Activated T-helper 2 cell treated with anti-CD3 and anti-CD28 coated beads, Interferon-gamma antibody, Interleukin-2, Interleukin-4, amounts not matched to agents 10 μg/mL and 5 μg/mL and 100 μg/mL, durations not matched to agents 14 hours and 24 hours and 36 hours (primary cell): Measurements from ENCODE around the gene TRIM74. TPM values are rescaled to one million over a fixed set of nuclear protein-coding genes. Genes with fewer than 3 reads are reported as not detected.
"Not testable (repeated sequence)": the region's sequence is repeated elsewhere in the genome, so short reads cannot be mapped to it uniquely, and the experiment has no call there.

Source experiments
- DNase-seq: peaks from one replicate; pipeline ENCODE4 v3.0.0; 2021; ENCODE audit warnings: low spot score
- H3K27ac Mint-ChIP-seq: one replicate; pipeline ENCODE4 v1.8.0; 2021; ENCODE audit warnings: mixed read lengths
- H3K27me3 Mint-ChIP-seq: one replicate; pipeline ENCODE4 v1.8.0; 2021; ENCODE audit warnings: low read depth, mixed read lengths
- H3K36me3 Mint-ChIP-seq: one replicate; pipeline ENCODE4 v1.8.0; 2021; ENCODE audit warnings: low read depth, mixed read lengths
- H3K4me1 Mint-ChIP-seq: one replicate; pipeline ENCODE4 v1.8.0; 2021; ENCODE audit warnings: low read depth, mixed read lengths
- H3K4me3 Mint-ChIP-seq: one replicate; pipeline ENCODE4 v1.8.0; 2021; ENCODE audit warnings: low read depth, mild to moderate bottlenecking, moderate library complexity, mixed read lengths
- H3K9me3 Mint-ChIP-seq: one replicate; pipeline ENCODE4 v1.8.0; 2021; ENCODE audit warnings: mixed read lengths
- intact Hi-C: fragments of 100-400 bp; cut with micrococcal nuclease; formaldehyde crosslinking; loops from one replicate; pipeline ENCODE4 v1.15.1; 2023
- total RNA-seq: library from RNA; stranded (reverse); gene quantifications from 2 replicates; pipeline ENCODE4 v1.2.3, GENCODE V29; 2022

Gene TRIM74
- total RNA-seq, 1 donor from 2014 or later, result 0.43 TPM

DNA sequence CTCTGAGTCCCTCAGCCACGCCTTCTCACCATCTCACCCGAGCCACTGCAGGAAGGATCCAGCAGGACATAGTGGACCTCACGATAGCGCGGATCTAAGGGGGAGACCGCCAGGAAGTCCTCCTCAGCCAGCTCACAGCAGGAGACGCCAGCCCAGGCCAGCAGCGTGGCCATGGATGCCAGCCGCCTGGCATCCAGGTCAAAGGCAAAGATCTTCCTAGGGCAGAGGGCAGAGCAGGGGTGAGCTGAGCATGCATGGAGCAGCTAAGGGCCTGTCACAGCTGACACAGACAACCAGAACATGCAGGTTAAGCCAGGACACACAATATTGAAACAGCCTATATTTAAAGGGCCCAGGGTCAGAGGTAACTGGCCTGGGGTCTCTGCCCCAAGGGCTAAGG lies 20.0 kb downstream of the TRIM74 start:
- peaks cover 20% of the 10 kb centered on the region for H3K36me3 Mint-ChIP-seq
- H3K27me3 Mint-ChIP-seq, H3K4me3 Mint-ChIP-seq, H3K27ac Mint-ChIP-seq, intact Hi-C loops, DNase-seq, H3K9me3 Mint-ChIP-seq, H3K4me1 Mint-ChIP-seq: not testable (repeated sequence)

DNA sequence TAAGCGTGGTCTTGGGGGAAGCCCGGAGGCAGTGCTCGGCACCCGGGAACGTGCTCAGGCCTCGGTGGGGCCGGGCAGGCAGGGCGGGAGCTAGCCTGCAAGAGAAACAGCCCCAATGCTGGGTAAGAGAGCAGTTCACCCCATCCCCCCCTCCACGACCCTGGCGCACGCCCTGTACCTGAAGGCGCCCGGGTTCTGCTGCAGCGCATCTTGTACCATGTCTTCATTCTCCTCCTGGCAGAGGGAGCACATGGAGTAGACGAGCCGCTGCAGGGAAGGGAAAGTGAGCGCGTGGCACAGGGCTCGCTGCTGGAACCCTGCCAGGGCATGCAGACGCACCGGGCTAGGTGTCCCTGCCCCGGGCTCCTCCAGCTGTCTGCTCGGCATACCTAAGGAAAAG lies 20.6 kb downstream of the TRIM74 start:
- H3K4me3 Mint-ChIP-seq, H3K27me3 Mint-ChIP-seq, H3K27ac Mint-ChIP-seq, H3K4me1 Mint-ChIP-seq, intact Hi-C loops, DNase-seq, H3K9me3 Mint-ChIP-seq: not testable (repeated sequence)
- peaks cover 24% of the 10 kb centered on the region for H3K36me3 Mint-ChIP-seq

DNA sequence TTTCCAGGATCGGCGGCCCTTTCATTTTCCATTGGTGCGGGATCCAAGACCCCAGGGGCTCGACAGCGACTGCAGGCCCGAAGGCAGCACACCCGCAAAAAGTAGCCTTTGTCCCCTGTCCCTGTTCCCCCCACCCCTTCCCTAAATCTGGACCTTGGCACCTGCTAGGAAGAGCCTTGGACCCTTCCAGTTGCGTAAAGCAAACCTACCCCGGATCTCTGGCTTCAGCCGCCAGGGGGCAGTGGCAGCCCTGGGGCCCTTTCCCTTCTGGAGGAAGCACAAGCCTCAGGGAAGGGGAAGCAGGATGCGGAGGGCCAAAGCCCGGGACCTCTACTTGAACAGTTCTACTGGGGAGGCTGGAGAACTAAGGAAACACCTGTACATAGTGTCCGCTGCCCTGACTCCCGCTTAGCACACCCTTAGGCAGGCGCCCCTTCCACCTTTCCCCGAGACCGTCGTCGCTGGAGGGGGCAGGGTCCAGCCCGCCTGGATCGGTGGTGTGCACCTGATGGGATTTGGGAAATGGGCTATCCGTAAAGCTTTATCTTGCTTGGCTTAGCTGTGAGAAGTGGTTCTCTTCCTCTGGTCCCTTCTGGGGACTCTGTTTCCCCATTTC lies 23.0 kb downstream of the TRIM74 start:
- intact Hi-C loops, H3K9me3 Mint-ChIP-seq, H3K27me3 Mint-ChIP-seq, H3K4me3 Mint-ChIP-seq, H3K27ac Mint-ChIP-seq, DNase-seq, H3K4me1 Mint-ChIP-seq: not testable (repeated sequence)
- H3K36me3 Mint-ChIP-seq, result peaks cover 28% of the 10 kb centered on the region

DNA sequence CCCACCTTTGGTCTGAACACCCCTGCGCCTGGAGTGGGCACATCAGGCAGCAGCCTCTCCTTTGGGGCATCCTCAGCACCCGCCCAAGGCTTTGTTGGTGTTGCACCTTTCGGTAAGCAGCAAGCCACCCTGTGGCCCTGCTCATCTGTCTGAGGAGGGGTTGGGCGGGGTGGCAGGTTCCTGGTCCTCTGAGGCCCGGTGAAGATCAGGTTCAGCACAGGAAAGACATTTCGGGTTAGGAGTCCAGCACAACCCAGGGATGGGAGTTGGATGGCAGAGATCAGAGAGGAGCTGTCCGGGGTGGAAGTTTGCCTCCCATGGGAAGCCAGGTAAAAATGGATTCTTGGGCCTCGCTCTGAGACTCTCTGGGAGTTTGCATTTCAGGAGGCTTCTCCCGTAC lies 23.7 kb downstream of the TRIM74 start:
- DNase-seq, H3K4me3 Mint-ChIP-seq, H3K27me3 Mint-ChIP-seq, H3K27ac Mint-ChIP-seq, H3K9me3 Mint-ChIP-seq, intact Hi-C loops, H3K4me1 Mint-ChIP-seq: not testable (repeated sequence)
- peaks cover 29% of the 10 kb centered on the region for H3K36me3 Mint-ChIP-seq

DNA sequence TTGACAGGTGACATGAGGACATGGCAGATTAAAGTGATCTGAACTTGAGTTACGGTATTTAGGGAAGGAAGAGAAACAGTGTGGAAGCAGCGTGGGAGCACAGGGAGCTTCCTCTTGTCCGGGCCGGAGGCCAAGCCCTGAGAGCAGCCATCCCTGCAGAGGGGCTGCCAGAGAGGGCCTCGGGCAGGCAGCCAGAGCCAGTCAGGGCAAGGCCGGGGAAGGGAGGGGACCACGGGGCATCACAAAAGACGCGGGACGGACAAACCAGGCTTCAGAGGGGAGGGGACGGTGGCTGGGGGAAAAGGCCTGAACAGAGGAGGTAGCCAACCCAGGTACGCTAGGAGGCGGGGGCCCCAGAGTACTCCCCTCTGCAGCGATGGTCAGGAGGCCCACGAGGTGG lies 24.3 kb downstream of the TRIM74 start:
- H3K27me3 Mint-ChIP-seq, H3K4me1 Mint-ChIP-seq, H3K27ac Mint-ChIP-seq, H3K4me3 Mint-ChIP-seq, DNase-seq, H3K9me3 Mint-ChIP-seq, intact Hi-C loops: not testable (repeated sequence)
- peaks cover 29% of the 10 kb centered on the region for H3K36me3 Mint-ChIP-seq

DNA sequence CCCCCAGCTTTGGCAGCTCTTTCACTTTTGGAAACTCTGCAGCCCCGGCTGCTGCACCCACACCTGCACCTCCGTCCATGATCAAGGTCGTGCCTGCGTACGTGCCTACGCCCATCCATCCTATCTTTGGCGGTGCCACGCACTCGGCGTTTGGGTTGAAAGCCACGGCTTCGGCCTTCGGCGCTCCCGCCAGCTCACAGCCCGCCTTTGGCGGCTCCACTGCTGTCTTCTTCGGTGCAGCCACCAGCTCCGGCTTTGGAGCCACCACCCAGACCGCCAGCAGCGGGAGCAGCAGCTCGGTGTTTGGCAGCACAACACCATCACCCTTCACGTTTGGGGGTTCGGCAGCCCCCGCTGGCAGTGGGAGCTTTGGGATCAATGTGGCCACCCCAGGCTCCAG lies 26.3 kb downstream of the TRIM74 start:
- intact Hi-C loops, H3K27me3 Mint-ChIP-seq, H3K9me3 Mint-ChIP-seq, H3K27ac Mint-ChIP-seq, H3K4me1 Mint-ChIP-seq, DNase-seq, H3K4me3 Mint-ChIP-seq: not testable (repeated sequence)
- H3K36me3 Mint-ChIP-seq, result peaks cover 31% of the 10 kb centered on the region

DNA sequence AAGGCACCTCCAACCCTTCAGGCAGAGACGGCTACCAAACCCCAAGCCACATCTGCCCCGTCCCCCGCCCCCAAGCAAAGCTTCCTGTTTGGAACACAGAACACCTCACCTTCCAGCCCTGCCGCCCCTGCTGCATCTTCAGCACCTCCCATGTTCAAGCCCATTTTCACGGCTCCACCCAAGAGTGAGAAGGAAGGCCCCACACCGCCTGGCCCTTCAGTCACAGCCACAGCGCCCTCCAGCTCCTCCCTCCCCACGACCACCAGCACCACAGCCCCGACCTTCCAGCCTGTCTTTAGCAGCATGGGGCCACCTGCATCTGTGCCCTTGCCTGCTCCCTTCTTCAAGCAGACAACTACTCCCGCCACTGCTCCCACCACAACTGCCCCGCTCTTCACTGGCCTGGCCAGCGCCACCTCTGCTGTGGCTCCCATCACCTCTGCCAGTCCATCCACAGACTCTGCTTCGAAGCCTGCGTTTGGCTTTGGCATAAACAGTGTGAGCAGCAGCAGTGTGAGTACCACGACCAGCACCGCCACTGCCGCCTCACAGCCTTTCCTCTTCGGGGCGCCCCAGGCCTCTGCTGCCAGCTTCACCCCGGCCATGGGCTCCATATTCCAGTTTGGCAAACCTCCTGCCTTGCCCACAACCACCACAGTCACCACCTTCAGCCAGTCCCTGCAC lies 27.1 kb downstream of the TRIM74 start:
- H3K4me3 Mint-ChIP-seq, H3K9me3 Mint-ChIP-seq, DNase-seq, H3K27me3 Mint-ChIP-seq, H3K27ac Mint-ChIP-seq, H3K4me1 Mint-ChIP-seq, intact Hi-C loops: not testable (repeated sequence)
- H3K36me3 Mint-ChIP-seq, result peaks cover 31% of the 10 kb centered on the region

DNA sequence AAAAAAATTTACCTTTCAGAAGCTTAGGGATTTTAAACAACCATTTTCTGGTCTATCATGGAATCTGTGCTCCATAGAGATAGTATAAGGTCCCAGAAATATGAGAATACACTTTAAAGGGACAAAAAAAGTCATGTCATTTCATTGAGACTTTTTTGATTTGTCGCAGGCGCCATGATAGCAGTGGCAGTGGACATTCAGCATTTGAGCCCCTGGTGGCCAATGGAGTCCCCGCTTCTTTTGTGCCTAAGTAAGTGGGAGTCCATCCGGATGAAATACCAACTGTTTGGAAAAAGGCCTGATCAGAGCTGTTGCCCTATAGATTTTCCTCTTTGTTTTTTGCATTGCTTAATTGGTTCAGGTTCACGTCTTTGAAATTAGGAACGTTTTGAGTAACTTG lies 41.0 kb downstream of the TRIM74 start:
- peaks cover 21% of the 10 kb centered on the region for H3K4me1 Mint-ChIP-seq
- H3K27me3 Mint-ChIP-seq, H3K9me3 Mint-ChIP-seq, DNase-seq, H3K4me3 Mint-ChIP-seq, intact Hi-C loops, H3K27ac Mint-ChIP-seq: not testable (repeated sequence)
- peaks cover 62% of the 10 kb centered on the region for H3K36me3 Mint-ChIP-seq

DNA sequence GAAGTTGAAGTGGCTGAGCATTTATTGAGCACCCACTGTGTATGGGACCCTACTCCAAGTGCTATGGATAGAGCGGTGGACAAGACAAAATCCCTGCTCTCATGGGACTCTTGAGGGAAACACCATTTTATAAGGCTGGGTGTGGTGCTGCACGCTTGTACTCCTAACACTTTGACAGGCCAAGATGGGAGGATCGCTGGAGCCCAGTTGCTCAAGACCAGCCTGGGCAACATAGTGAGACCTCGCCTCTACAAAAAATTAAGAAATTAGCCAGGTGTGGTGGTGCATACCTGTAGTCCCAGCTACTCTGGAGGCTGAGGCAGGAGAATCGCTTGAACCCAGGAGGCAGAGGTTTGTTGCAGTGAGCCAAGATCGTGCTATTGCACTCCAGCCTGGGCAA lies 41.5 kb downstream of the TRIM74 start:
- H3K9me3 Mint-ChIP-seq, intact Hi-C loops, H3K27me3 Mint-ChIP-seq, DNase-seq, H3K4me3 Mint-ChIP-seq, H3K27ac Mint-ChIP-seq: not testable (repeated sequence)
- Mint-ChIP-seq H3K36me3 (peaks cover 62% of the 10 kb centered on the region), H3K4me1 (peaks cover 23% of the 10 kb centered on the region)

DNA sequence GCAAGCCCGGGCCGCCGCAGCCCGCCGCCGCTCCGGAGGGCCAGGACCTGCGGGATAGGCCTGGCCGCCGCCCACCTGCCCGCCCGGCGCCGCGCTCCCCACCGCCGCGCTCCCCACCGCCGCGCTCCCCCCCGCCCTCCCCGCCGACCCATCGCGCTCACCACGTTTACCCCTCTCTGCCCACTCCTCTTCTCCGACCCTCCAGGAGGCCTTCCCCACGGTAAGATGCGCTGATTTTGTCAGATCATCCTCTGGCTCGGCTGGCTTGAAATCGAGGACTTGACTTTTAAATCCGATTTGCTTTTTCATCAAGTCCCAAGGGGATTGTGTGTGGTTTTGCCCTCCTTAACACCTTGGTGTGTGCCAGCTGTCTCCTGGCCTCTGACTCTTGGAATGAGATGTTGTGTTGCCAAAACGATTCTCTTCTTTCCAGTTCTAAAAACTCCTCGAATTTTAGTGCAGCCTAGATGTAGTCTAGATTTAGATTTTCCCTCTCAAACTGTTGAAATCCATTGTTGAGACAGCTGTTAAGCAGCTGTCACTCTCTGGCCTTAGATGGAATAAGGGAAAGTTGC lies 43.6 kb downstream of the TRIM74 start:
- H3K9me3 Mint-ChIP-seq, result no peaks in the 10 kb centered on the region
- H3K27ac Mint-ChIP-seq, result peak overlapping the region; percentile 93
- intact Hi-C loops, result no loop called here
- DNase-seq, result no peak
- H3K36me3 Mint-ChIP-seq, result peaks cover 62% of the 10 kb centered on the region
- peak overlapping the region; percentile 94 for H3K4me3 Mint-ChIP-seq
- no peaks in the 10 kb centered on the region for H3K27me3 Mint-ChIP-seq
- peaks cover 26% of the 10 kb centered on the region for H3K4me1 Mint-ChIP-seq

DNA sequence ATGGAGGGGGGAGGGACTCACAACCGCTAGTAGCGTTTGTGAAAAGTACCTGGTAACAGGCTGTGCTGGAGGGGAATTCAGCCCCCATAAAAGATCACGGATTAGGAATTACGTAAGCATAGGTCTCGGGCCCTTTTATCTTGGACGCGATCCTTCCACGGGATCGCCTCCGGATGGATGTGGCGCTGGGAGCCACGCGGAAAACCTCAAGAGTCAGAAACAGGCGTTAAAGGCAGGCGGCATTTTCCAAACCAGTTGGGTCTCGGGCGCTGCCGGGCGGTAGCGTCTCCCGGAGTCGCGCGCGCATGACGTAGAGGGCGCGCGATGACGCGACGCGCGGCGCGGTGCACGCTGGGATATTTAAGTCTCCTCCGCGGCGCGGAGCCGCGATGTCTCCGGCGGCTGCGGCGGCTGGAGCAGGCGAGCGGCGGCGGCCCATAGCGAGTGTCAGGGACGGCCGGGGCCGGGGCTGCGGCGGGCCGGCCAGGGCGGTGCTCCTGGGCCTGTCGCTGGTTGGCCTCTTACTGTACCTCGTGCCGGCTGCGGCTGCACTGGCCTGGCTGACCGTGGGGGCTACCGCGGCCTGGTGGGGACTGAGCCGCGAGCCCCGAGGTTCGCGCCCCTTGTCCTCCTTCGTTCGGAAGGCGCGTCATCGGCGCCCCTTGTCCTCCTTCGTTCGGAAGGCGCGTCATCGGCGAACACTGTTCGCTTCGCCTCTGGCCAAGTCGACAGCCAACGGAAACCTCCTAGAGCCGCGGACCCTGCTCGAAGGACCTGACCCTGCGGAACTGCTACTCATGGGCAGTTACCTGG lies 44.3 kb downstream of the TRIM74 start, which contains the start of gene POM121:
POM121 (plus strand) TSS at position 363 of the 813 bp plus-strand sequence; CDS start at position 390, 27 bp downstream.
- DNase-seq, result peak; percentile 84
- Mint-ChIP-seq H3K27ac (peak within 1 kb of the TSS; percentile 98), H3K27me3 (no peaks in the 10 kb centered on the region), H3K9me3 (no peaks in the 10 kb centered on the region), H3K36me3 (peaks cover 59% of the 10 kb centered on the region), H3K4me3 (peak within 1 kb of the TSS; percentile 97), H3K4me1 (peaks cover 26% of the 10 kb centered on the region)
- intact Hi-C loops, result loop anchor here (5.0 kb wide), 1 partner anchor 98 kb away; the partner anchor contains the start of gene TYW1B

DNA sequence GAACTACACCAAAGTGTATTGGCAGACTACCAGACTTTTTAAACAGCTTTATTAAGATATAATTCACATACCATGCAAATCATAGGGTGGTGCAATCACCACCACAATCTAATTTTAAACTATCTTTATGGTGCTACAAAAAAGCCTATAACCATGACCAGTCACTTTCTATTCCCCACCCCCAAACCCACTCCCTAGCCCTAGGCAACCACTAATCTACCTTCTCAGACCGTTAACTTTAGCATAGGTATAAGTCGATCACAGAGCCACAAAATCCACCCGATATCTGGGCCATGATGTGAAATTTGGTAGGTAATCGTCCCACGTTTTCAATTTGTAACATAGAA lies 44.9 kb downstream of the TRIM74 start:
- peak overlapping the region; percentile 98 for H3K27ac Mint-ChIP-seq
- intact Hi-C loops, result loop anchor here (5.0 kb wide), 1 partner anchor 97 kb away; the partner anchor contains the start of gene TYW1B
- no peak for DNase-seq
- peaks cover 55% of the 10 kb centered on the region for H3K36me3 Mint-ChIP-seq
- H3K9me3 Mint-ChIP-seq, result no peaks in the 10 kb centered on the region
- no peaks in the 10 kb centered on the region for H3K27me3 Mint-ChIP-seq
- peaks cover 26% of the 10 kb centered on the region for H3K4me1 Mint-ChIP-seq
- peak overlapping the region; percentile 97 for H3K4me3 Mint-ChIP-seq
